Type B pancreatic cell (in vitro differentiated cells): ENCODE data around the gene CEP128. TPM values are rescaled to one million over a fixed set of nuclear protein-coding genes. Genes with fewer than 3 reads are reported as not detected.
A peak's percentile ranks its signal among the peaks of the same experiment; 100 is the strongest.

ENCODE experiments used
- DNase-seq: peaks from one replicate; pipeline ENCODE4 v3.0.0; 2021; ENCODE audit warnings: mixed read lengths; ENCODE audit not compliant: unreplicated experiment; ENCODE audit errors: extremely low spot score
- H3K27ac Mint-ChIP-seq: 2 replicates; pipeline ENCODE4 v1.8.0; 2021; ENCODE audit warnings: mild to moderate bottlenecking, mixed read lengths
- H3K27me3 Mint-ChIP-seq: 2 replicates; pipeline ENCODE4 v1.8.0; 2021; ENCODE audit warnings: mixed read lengths
- H3K36me3 Mint-ChIP-seq: 2 replicates; pipeline ENCODE4 v1.8.0; 2021; ENCODE audit warnings: mixed read lengths
- H3K4me1 Mint-ChIP-seq: one replicate; pipeline ENCODE4 v1.8.0; 2021; ENCODE audit warnings: mixed read lengths; ENCODE audit not compliant: unreplicated experiment
- H3K4me3 Mint-ChIP-seq: 2 replicates; pipeline ENCODE4 v1.8.0; 2021; ENCODE audit warnings: mild to moderate bottlenecking, mixed read lengths
- H3K9me3 Mint-ChIP-seq: 2 replicates; pipeline ENCODE4 v1.8.0; 2021; ENCODE audit warnings: mixed read lengths
- CTCF ChIP-seq: fragments of 200-600 bp; sonication (generic); conservative IDR thresholded peaks from 2 replicates; pipeline ENCODE4 v1.5.0; 2021; ENCODE audit warnings: antibody characterized with exemption, mild to moderate bottlenecking
- total RNA-seq: library from RNA; stranded (reverse); gene quantifications from 2 replicates; pipeline ENCODE4 v1.2.1, GENCODE V29; 2021; ENCODE audit warnings: low replicate concordance

CEP128 gene
- total RNA-seq, 1 donor from 2014 or later: 17.7 TPM

DNA sequence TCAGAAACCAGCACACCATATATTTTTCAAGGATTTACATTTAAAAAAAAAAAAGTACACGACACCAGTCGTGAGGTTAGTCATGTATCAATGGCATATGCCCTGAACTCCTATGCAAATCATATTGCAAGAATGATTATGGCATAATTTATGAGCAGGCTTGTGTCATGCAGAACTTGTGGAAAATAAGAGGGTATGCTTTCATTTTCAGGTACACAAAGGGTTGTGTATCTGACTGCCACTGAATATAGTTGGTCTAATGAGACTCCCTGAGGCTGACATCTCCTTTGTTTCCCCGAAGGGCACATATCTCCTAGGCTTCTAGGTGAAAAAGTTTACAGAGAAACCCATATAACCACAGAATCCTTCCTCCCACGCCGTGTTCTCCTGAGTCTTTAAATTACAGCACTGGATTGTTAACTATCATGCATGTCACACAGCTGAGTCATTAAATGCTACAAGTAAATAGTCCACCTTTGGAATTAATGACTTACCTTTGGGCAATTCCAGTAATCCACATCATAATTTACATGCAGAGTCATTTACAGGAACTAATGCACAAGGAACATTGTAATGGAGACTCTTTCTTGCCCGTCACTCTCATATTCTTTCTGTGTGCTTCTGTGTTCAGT lies 373.5 kb downstream of the CEP128 start:
- no peak for TF ChIP-seq CTCF
- DNase-seq: no peak
- Mint-ChIP-seq H3K4me3 (no peak overlapping the region), H3K27me3 (no peaks in the 10 kb centered on the region), H3K27ac (peak overlapping the region; percentile 10), H3K36me3 (no peaks in the 10 kb centered on the region), H3K9me3 (no peaks in the 10 kb centered on the region), H3K4me1 (peaks cover 5% of the 10 kb centered on the region)

GRCh38 chr14:80565001-80565400 lies 376.5 kb downstream of the CEP128 start:
- no peak for TF ChIP-seq CTCF
- H3K27ac Mint-ChIP-seq: peak overlapping the region; percentile 51
- H3K27me3 Mint-ChIP-seq: no peaks in the 10 kb centered on the region
- H3K4me1 Mint-ChIP-seq: peaks cover 5% of the 10 kb centered on the region
- no peak for DNase-seq
- H3K36me3 Mint-ChIP-seq: no peaks in the 10 kb centered on the region
- no peaks in the 10 kb centered on the region for H3K9me3 Mint-ChIP-seq
- H3K4me3 Mint-ChIP-seq: peak overlapping the region; percentile 55

- H3K27me3 Mint-ChIP-seq: no peaks in the 10 kb centered on the region
- no peak overlapping the region for H3K4me3 Mint-ChIP-seq
- peaks cover 5% of the 10 kb centered on the region for H3K9me3 Mint-ChIP-seq
- peaks cover 5% of the 10 kb centered on the region for H3K4me1 Mint-ChIP-seq
- DNase-seq: no peak
- TF ChIP-seq CTCF: no peak
- no peak overlapping the region for H3K27ac Mint-ChIP-seq
- no peaks in the 10 kb centered on the region for H3K36me3 Mint-ChIP-seq
These were observed 377.5 kb downstream of the CEP128 start for GRCh38 chr14:80564051-80564450.

DNA sequence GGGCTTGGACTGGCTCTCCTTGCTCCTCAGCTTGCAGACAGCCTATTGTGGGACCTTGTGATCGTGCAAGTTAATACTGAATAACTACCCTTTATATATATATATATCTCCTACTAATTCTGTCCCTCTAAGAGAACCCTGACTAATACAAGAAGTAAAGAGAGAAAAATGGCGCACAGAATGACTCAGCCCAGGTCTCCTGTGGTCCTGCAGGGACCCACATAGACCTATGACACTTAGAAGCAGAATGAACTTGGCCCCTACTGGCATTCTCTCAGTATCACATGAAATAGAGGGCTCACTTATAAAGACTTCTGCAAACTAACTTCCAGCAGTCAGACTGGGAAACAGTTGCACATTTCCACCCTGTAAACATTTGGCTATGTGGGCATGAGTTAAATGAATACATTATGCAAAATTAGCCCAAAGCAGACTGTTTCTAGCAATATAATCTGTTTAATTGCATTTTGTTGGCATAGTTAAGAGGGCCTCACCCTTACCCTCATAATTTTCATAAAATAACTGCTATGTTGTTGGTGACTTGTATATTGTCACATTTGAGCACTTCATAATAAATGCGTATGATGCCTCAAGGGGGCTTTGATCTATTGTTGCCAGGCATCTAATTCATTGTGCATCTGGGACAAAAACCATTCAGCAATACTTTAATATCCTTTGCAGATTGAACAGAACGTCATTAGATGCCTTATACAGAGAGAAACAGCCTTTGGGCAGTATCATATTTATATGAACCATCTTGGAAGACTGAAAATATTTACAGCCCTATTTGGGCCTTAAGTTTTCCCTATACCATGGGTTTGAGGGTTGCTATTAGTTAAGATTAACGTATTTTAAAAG lies 380.5 kb downstream of the CEP128 start:
- H3K36me3 Mint-ChIP-seq: no peaks in the 10 kb centered on the region
- no peak overlapping the region for H3K4me3 Mint-ChIP-seq
- DNase-seq: no peak
- peaks cover 5% of the 10 kb centered on the region for H3K9me3 Mint-ChIP-seq
- H3K27me3 Mint-ChIP-seq: no peaks in the 10 kb centered on the region
- no peak for TF ChIP-seq CTCF
- H3K4me1 Mint-ChIP-seq: peaks cover 5% of the 10 kb centered on the region
- H3K27ac Mint-ChIP-seq: no peak overlapping the region

DNA sequence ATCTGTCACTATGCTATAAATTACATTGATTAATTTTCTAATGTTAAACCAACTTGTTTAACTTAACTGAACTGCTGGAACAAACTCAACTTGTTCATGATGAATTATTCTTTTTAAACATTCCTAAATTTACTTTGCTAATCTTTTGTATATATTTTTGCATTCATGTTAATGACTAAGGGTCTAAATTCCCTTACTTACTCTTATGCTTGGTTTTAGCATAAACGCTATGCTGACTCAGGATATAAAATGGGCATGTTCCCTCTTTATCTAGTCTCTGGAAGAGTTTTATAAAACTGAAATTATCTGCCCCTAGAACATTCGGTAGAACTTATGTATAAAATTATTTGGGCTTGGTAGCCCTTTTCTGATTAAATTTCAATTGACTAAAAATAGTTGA lies 387.4 kb downstream of the CEP128 start:
- Mint-ChIP-seq H3K9me3 (no peaks in the 10 kb centered on the region), H3K27ac (no peak overlapping the region), H3K36me3 (no peaks in the 10 kb centered on the region), H3K4me1 (no peaks in the 10 kb centered on the region), H3K4me3 (no peak overlapping the region), H3K27me3 (no peaks in the 10 kb centered on the region)
- DNase-seq: no peak
- no peak for TF ChIP-seq CTCF
